Kidney glomerular epithelial cell (primary cell): Measurements from ENCODE around the gene LRRN4.
"Not testable (repeated sequence)": the region's sequence is repeated elsewhere in the genome, so short reads cannot be mapped to it uniquely, and the experiment has no call there.

Experiments
- DNase-seq: peaks from one replicate; lab custom pipeline; 2025; lab: John Stamatoyannopoulos, UW

LRRN4 gene

DNA sequence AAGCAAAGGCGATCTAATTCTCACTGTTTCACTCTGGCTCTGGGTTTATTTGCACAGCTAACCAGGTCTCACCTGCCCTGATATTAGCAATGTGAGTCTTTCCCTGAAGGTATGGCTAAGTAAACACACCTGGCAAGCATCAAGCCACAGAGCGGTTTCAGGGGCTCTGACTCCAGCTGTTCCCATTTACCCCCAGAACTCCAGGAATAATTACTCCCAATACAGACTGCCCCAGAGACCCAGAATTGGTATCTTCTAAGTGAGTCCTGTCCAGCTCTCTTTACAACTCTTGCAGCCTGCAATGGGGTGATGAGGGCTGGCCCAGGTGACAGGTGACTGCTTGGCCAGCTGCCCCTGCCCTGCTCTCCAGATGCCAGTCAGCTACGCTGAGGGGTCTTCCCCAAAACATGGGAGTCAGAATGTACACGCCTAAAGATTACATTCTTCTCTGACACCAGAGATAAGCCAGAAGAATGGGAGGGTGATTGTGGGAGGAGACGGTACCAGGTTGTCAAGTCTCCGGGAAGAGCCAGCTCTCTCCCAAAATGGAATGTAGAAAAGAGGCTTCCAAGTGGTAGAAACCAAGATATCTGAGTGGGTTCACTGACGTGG, 4.9 kb upstream of the LRRN4 start:
- DNase-seq = peak; percentile 63

DNA sequence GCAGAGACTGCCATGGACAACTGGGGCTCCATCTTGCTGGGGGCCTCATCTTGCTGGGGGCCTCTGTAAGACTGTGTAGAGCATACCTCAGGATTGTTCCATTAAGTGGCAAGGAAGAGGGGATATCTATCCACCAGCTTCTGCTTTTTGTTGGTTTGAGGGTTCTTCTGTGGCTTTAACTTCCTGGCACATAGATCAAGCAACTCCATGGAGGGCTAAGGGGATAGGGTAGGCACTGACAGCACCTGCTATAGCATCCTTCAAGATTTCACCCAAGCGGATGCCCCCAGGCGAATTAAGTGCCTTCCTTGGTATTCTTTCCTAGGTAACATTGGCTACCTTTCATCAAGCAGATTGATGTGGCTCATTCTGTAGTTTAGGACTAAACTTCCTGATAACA, 3.8 kb upstream of the LRRN4 start:
- DNase-seq = no peak

DNA sequence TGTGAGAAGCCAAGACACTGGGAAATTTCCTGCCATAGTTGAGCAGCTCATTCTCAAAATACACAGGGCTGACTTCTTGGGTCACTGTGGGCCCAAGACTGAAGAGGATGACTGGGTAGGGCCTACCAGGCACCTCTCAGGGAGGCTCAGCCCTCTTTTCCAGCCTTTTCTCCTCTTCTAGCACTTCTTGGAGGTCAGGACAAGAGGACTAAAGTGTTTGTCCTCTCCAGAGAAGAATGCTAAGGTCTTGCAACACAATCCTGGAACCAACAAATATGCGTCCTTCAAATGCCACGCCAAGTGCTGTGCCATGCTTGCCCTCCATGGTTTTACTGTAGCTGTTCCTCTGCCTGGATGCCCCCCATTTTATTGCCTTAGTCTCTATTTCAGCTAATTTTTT, 3.3 kb upstream of the LRRN4 start:
- DNase-seq = no peak

DNA sequence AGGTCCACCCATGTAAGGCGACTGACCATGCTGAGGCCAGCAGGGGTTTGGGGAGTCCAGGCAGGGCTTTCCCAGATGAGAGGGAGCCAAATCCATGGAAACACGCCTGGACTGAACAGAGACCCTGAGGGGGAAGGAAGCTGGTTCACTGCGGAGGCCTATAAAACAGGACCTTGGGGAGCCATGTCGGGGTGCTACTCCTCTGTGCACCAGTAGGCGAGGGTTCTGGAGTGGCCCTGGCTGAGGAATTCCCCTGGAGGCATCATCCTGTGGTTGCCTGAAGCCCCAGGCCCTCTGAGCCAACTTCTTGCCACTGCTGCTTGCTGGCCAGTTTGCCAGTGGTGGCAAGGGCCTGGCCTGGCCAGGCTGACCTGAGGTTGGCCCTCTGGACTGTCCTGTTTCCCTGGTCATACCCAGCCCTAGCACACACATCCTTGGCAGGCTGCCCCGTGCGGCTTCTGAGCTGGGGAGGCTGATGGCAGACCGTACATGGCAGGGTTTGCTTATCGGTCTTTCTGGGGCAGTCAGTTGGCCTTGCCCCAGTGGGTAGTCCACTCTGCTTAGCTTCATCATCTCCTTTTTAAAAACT, 2.2 kb upstream of the LRRN4 start:
- no peak for DNase-seq

DNA sequence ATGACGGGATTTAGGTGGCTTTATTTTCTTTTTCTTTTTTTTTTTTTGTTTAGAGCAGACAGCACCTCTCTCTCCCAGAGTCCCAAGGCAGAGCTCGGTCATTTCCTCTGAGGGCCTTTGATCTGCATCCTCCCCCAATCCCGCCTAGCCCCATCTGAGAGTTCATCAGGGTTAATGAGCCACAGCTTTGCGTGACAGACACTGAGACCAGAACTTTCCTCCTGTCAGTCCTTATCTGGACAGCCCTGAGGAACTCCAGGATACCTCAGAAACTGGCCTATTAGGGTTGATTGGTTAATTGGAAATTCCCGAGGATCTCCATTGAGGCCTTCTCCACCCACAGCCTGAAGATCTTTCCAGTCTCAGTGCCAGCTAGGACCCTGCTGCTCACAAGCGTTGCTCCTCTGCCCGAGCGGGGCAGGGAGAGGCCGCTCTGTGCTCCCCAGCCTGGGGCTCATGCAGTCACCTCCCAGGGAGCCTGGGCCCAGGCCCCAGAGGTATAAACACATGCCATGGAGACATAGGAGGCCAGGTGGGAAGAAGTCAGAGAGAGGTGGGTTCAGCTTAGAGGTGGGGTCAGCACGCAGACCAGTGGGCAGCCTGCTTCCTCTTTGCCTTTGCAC, 1.4 kb upstream of the LRRN4 start:
- peak; percentile 76 for DNase-seq

DNA sequence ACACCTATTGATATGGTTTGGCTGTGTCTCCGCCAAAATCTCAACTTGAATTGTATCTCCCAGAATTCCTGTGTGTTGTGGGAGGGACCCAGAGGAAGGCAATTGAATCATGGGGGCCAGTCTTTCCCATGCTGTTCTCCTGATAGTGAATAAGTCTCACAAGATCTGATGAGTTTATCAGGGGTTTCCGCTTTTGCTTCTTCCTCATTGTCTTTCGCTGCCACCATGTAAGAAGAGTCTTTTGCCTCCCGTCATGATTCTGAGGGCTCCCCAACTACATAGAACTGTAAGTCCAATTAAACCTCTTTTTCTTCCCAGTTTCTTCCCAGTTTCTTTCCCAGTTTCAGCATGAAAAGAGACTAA, 810 bp upstream of the LRRN4 start:
- DNase-seq = peak; percentile 67

DNA sequence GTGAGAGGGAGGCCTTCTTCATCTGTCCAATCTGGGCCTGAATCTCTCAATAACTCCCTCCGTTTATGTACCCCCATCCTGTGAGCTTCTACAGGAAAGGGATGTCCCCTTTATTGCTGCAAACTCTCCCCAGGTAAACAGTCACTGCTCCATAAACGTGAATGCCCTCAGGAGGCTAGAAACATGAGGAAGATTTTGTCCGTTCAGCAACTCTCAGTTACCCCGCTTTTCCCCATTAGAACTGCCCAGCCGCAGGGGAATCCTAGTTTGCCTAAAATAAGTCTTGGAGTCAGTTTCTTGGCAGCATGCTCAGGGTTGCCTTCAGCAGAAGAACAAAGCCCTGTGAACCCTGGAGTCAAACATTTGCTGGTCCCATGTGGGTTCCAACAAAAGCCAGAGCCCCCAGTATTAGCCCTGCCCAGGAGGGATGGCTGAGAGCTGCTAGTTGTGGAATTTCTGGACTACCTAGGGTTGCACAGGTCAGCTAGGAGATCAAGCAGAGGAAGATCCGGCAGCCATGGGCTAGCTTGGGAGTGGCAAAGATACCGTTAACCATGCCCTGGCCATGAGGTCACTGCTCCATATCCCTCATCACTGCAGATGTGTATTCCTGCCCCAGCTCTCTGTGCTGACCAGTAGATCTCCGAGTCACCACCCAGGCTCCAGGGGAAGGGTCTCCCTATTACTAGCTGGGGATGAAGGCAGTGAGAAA, 640 bp downstream of the LRRN4 start:
- DNase-seq = no peak

DNA sequence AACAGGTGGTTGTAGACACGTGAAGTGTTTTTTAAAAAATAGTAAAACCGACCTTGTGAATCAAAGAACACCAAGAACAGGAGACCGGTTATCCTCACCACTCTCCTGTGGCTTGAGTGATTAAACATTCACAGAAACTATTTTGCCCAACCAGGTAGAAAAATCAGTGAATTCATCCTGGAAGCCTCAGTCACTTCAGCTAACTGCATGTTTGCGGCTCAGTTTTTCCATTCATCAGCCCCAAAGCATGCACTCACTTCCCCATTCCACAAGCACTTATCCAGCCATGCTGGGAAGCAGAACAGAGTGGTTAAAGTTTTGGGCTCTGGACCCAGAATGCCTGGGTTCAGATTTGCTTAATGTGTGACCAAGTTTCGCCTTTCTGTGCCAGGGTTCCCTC, 2.4 kb downstream of the LRRN4 start:
- DNase-seq = peak; percentile 72

DNA sequence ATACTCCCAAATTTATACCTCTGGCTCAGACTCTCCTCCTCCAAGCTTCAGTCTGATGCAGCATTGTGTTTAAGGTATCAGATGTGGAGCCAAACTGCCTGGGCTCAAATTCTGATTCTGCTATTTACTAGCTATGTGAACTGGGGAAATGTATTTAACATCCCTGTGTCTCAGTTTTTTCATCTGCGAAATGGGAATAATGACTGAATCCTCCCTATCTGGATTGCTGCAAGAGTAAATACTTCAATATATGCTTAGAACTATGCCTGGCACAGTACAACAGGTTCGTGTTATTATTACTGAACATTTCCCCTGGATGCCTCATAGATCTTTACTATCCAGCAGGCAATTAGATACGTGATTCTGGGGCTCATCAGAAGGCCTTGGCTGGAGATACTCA, 5.5 kb downstream of the LRRN4 start:
- no peak for DNase-seq

DNA sequence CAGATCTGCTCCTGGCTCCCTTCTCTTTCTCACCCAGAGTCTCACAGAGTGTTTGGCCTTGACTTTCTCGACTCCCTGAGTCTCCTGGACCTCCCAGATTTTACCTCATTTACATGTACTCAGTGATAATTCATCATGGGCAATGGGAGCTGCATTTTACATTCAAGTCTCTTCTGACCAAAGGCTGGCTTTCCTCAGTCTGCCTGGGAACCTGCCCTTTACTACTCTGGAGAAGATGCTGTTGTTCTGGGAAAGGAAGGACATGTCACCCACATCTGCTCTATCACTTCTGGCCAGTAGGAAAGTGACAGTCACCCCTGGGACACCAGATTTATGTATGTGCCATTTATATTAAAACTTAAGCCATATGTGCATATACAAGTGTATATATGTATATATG, 7.4 kb downstream of the LRRN4 start:
- DNase-seq = no peak

DNA sequence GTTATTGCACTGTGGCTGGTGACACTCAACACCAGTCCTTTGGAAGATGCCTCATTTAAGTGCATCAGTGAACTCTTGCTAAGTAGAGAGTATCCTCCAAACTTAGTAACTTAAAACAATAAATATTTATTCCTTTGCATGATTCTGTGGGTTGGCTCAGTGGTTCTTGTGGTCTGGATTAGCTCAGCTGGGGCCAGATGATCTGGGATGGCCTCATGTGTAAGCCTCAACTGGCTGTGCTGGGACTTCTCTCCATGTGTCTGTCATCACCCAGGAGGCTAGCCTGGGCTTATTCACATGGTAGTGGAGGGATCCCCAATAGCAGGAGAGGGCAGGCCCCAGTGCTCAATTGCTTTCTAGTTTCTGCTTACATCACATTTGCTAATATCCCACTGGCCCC, 8.3 kb downstream of the LRRN4 start:
- DNase-seq = no peak

DNA sequence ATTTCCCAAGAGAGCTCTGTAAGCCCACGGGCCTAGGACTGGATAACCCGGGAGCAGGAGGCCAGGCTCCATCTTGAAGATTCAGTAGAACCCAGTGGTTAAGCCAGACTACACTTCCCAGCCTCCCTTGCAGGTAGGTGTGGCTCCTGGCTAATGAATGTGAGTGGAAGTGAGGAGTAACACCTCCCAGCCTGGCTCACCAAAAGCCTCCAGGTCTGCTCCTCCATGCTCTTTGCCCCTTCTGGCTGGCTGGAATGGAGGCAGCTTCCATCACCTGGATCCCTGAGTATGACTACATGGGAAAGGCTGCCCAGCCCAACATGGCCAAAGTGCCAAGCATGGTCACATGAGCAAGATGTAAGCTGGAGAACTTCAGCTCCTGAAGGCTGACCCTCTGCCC, 9.7 kb downstream of the LRRN4 start:
- DNase-seq = no peak

DNA sequence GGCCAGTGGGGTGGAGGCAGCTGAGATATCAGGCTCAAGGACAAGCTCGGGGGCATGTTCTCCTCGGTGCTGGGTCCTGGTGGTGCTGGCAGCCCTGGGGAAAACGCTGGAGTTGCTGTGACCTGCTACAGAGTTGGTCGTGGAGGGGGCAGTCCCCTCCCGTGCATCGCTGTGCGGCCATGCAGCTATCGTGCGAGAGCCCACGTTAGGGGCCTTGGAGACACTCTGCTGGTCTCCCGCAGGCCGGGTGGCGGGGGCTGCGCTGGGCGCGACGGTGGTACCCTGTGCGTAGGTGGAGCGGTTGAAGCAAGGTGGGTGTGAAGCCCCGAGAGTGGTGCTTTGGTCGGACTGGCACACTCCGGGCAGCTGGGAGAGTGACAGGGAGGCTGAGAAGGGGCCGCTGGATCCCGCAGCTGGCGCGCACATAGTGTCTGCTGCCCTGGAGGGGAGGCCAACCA, 12.0 kb downstream of the LRRN4 start:
- DNase-seq = no peak

DNA sequence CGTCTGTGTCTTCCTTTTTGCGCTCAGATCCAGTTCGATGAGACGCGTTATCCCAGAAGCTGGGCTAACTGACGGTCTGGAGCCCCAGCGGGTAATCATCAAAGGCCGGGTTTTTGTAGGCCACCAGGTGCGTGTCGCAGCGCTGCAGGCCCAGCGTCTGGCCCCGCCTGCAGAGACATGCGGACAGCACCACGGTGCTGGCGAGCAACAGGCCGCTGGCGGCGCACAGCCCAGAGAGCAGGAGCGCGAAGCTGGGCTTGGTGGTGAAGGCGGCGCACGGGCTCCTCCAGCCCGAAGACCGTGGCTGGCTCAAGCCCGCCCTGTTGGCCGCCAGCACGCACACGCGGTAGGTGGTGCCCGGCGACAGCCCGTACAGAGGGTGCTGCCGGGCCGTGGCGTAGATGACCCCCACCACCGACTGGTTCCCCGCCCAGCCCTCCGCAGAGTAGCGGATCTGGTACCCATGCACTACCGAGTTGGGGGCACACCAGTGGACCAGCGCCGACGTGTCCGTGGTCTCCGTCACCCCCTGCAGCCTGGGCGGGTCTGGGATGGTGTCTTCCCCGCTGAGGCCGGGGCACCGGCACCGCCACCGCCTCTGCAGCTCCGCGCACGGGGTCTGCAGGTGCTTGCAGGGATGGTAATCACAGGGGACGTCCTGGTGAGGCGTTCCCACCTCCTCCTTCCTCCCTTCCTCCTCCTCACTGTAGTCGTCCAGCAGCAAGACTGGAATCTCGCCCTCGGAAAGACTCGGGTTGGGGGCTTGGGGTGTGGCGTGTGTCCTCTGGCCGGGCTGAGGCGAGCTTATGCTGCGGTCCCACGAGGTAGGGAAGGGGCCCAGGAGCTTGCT, 12.7 kb downstream of the LRRN4 start:
- DNase-seq = no peak

DNA sequence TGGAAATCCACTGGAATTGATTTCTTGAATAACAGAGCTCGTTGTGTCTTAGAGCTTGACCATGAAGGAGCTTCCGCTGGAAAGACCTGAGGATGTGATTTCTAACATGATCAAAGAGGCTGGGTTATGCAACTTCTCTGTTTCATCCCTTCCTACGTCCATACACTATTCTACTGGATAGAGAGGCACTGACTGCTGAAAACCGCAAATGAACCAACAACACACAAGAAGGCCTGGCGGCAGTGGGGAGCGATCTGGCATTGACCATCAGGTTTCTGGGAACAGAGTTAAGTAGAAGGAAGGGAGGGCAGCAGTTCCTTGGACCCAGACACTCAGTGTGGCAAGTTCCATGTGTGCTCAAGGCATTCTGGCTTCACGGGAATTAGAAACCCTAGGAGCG, 13.3 kb downstream of the LRRN4 start:
- no peak for DNase-seq

DNA sequence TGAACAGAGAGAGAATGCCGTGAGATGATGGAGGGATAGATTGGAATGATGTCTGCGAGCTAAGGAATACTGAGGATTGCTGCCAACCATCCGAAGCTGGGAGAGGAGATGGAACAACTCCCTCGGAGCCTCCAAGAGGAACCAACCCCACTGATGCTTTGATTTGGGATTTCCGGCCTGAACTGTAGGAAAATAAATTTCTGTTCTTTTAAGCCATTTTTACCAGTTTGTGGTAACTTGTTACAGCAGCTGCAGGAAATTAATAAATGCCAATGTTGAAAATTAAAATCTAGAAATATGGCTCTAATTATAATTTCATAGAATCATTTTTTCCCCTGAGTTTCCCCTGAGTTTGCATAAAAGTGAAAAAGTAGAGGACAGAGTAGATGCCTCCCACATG, 14.1 kb downstream of the LRRN4 start:
- DNase-seq = no peak

DNA sequence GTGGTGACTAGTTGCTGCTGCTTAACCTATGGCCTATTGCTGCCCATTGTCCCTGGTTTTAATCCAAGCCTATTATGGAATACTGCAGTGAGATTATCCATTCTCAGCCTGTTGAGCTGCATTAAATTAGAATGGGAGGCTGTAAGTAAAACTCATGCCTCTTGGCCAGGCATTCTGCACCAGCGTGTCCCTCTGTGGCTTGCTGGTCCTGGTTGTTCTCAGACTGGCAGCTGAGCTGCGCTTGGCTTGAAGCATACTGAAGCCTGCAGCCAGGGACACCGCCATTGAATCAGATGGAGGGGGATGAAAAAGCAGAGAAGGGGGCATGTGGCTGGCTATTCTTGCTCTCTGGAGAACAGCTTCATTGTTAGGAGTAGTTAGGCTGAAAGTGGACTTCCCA, 15.6 kb downstream of the LRRN4 start:
- no peak for DNase-seq

DNA sequence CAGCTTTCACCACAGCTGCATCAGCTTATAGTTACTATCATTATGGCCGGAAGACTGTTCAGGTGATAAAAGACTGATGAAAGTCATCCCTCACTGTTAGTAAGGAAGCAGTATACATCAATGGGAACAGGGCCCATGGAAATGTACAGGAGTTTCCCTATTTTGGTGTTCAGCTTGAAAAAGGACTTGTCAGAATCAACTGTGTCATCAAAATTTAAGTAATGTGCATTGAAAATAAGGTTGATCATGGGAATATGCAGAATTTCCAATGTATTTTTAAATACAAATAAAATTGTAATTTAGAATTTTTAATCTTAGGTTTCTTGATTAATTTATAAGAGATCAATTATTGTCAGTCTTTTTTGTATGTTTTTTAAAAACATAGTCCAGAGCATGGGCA, 16.8 kb downstream of the LRRN4 start:
- DNase-seq = no peak

DNA sequence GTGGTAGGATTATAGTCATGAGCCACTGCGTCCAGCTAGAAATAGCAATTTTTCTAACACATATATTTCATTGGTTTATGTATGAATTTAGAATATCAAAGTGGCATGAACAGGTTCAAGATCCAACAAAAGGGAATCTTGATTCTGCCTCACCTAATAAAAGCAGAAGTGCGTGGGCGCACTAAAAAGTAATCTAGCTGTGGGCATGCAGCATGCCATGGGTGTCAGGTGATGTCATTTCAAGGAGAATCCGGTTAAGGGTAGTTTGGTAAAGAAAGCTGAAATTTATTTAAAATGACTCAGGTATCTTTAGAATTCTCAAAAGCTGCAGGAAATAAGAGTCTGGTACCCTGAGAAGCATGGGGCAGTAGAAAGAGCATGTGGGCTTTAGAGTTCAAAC, 17.6 kb downstream of the LRRN4 start:
- DNase-seq = no peak

DNA sequence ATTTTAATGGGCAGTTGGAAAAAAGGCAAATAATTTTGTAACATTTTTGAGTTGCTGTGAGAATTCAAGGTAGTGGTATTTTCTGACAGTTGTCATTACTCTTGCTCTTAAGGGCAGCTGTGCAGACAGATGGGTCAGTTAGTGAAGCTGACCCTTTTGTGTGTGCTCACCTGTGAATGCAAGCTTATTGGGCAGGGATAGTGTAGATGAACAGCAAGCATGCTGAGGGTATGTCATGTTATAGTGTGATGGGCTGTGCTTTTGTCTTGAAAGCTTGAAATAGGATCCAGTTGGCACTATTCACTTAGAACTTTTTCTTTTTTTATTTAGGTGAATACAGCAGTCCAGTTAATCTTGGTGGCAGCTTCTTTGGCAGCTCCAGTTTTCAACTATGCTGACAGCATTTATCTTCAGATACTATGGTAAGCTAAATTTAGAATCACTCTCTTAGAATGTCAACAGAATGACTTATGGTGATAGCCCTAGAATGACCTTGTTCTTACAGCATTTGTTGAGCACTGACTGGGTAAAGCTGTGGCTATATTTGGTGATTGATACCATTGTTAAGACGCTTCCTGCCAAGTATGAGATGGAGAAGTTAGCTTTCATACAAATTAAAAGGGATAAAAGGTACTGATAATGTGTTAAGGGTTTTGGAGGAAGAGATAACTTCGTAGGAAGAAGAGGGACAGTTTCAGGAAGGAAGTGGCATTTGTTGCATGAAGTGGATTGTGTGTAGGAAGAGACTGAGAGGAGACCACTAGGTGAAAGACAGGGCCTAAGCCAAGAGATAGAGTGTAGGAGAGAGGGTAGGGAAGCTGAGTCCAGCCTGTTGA, 19.5 kb downstream of the LRRN4 start:
- DNase-seq = no peak

DNA sequence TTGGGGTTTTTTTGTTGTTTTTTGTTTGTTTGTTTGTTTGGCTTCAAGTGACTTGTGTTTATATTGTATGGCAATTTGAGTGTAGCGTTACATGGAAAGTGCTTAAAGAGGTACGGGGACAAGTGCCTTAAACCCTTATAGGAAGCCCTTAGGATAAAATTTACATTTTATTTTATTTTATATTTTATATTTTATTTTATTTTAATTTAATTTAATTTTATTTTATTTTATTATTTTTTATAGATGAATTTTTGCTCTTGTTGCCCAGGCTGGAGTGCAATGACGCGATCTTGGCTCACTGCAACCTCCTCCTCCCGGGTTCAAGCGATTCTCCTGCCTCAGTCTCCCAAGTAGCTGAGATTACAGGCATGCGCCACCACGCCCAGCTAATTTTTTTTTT, 21.0 kb downstream of the LRRN4 start:
- not testable (repeated sequence) for DNase-seq
